IPS-15b (cell line): Measurements from ENCODE around the gene RC3H1.
"Not testable (repeated sequence)": the region's sequence is repeated elsewhere in the genome, so short reads cannot be mapped to it uniquely, and the experiment has no call there.

ENCODE experiments used
- H3K27me3 ChIP-seq: one replicate; pipeline ENCODE4 v1.6.1; 2013; ENCODE audit warnings: low read length; ENCODE audit not compliant: control insufficient read depth, insufficient read depth
- H3K36me3 ChIP-seq: one replicate; pipeline ENCODE4 v1.6.1; 2013; ENCODE audit warnings: low read length; ENCODE audit not compliant: control insufficient read depth, insufficient read depth
- H3K4me1 ChIP-seq: one replicate; pipeline ENCODE4 v1.6.1; 2013; ENCODE audit warnings: mild to moderate bottlenecking, low read length; ENCODE audit not compliant: control insufficient read depth, insufficient read depth
- H3K4me3 ChIP-seq: one replicate; pipeline ENCODE4 v1.5.1; 2013; ENCODE audit warnings: low read depth, low read length
- H3K9ac ChIP-seq: one replicate; pipeline ENCODE4 v1.6.1; 2013; ENCODE audit warnings: low read depth, mild to moderate bottlenecking, low read length
- H3K9me3 ChIP-seq: one replicate; pipeline ENCODE4 v1.6.1; 2013; ENCODE audit warnings: mild to moderate bottlenecking, low read length; ENCODE audit not compliant: control insufficient read depth, insufficient read depth

The RC3H1 gene

DNA sequence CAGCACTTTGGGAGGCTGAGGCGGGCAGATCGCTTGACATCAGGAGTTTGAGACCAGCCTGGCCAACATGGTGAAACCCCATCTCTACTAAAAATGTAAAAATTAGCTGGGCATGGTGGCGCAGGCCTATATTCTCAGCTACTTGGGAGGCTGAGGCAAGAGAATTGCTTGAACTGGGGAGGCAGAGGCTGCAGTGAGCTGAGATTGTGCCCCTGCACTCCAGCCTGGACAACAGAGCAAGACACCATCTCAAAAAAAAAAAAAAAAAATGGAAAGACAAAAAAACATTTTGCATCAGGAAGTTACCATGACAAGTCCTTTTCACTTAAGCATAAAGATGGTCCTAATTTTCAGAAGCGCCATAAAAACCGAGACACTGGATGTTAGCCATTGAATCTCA, 91.6 kb downstream of the RC3H1 start:
- not testable (repeated sequence) for H3K9ac ChIP-seq, H3K36me3 ChIP-seq, H3K9me3 ChIP-seq, H3K27me3 ChIP-seq, H3K4me3 ChIP-seq, H3K4me1 ChIP-seq

DNA sequence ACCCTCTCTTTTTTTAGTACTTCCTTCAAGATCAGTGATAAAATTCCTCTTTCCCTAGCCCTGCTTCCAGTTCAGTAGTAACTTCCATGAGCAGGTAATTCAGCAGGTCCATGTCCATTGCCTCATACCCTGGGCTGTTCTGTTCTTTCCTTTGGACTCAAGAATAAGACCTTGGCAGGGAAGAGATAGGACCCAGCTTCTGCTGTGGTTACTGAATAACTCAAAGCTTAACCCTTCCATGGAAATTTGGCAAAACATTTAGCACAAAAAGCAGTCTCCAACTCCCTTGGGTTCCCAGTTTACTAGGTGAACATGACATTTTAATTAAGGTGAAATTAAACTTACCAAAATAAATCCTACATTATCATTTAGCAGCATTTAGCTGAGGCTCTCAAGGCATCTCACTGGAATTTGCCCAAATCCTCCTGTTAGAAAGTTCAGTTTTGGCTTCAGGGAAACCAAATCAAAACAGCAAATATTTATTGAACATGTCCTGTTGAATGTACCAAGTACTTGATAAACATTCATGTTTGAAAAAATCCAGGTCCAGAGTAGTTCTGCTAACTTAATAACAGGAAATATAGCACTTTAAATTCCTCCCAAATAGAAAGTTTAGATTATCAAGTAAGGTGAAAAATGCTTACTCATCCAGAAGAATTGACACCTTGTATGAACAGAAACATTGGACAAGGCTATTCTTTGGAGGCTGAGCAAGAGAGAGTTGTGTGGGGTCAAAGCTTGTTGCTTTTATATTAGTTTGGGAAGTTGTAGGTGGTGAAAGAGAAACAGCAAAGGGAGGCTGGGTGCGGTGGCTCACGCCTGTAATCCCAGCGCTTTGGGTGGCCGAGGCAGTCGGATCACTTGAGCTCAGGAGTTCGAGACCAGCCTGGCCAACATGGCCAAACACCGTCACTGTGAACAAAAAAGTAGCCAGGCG, 96.6 kb downstream of the RC3H1 start:
- H3K9ac ChIP-seq, result no peak overlapping the region
- H3K9me3 ChIP-seq, result no peaks in the 10 kb centered on the region
- no peaks in the 10 kb centered on the region for H3K36me3 ChIP-seq
- no peaks in the 10 kb centered on the region for H3K27me3 ChIP-seq
- no peak overlapping the region for H3K4me3 ChIP-seq
- no peaks in the 10 kb centered on the region for H3K4me1 ChIP-seq

DNA sequence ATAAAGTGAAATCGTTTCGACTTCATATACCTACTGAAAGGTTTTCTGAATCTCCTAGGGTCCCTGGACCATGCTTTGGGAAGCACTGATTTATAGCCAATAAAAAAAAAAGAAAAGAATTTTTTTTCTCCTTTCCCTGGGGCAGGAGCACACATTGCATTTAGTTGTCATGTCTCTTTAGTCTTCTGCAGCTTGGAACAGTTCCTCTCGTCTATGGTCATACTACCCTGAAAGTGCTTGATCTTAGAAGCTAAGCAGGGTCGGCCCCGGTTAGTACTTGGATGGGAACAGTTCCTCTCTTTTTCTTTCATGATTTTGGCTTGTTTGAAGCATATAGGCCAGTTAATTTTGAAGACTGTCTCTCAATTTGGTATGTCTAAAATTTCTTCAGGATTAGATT, 101.3 kb downstream of the RC3H1 start:
- Histone ChIP-seq H3K4me1 (no peaks in the 10 kb centered on the region), H3K27me3 (no peaks in the 10 kb centered on the region), H3K9me3 (no peaks in the 10 kb centered on the region), H3K9ac (no peak overlapping the region), H3K4me3 (no peak overlapping the region), H3K36me3 (no peaks in the 10 kb centered on the region)

DNA sequence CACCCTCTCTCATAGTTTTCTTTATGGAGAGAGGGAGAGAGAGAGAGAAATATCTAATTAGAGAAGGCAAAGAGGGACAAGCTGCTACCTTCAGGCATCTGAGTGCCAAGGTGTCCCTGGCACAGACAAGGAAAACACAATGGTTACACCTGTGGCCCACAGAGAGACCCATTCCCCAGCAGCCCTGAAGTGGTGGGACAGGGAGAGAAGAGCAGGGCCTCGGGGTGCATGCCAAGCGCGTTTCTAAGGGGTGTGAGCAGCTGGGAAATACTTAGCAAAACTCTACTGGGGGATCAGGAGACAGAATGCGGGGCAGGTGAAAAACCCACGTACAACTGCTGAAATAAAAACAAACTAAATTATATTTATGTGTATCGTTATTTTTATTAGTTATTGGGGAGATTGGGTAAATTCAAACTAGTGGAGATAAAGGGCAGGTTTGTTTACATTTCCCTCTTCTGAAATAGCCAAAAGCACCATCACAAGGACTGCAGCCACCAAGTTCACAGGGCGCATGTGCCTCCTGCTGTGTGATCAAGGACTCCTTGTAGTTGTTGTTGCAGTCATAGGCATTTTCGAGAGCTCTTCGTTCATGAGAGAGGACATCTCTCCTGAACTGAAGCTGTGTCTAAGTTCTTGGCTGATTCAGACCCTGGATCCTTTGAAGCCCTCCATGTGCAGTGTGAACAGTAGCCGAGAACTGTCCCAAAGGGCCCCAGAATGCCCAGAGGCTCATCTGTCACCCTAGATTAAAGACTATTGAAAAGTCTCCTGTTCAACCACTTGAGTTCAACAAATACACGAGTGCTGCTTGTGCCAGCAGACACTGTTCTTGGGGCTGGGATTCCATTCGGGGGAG, 104.3 kb downstream of the RC3H1 start:
- Histone ChIP-seq H3K9me3 (no peaks in the 10 kb centered on the region), H3K27me3 (no peaks in the 10 kb centered on the region), H3K4me3 (no peak overlapping the region), H3K36me3 (no peaks in the 10 kb centered on the region), H3K4me1 (no peaks in the 10 kb centered on the region), H3K9ac (no peak overlapping the region)

DNA sequence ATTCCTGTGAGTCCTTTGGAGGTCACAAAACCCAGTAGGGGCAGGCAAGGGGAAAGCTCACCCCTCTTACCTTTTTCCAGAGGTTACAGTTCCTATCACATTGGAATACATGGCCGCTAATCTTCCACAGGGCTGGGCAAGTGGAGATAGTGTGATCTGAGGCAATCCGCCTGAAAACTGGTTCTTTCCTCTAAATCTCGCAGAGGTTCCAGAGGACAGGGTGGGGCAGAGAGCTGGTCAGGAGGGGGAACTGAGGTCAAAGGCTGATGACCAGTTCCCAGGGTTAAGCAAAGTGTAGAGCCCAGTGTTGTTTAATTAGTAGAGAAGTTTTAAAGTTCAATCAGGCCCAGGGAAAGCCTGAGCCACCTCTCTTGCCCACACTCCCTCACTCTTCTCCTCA, 105.0 kb downstream of the RC3H1 start, which contains the start of gene SERPINC1:
SERPINC1 (minus strand) TSS at position 179 of the 400 bp plus-strand sequence; CDS start at position 111, 68 bp downstream.
- no peaks in the 10 kb centered on the region for H3K27me3 ChIP-seq
- no peak within 1 kb of the TSS for H3K4me3 ChIP-seq
- no peaks in the 10 kb centered on the region for H3K36me3 ChIP-seq
- no peaks in the 10 kb centered on the region for H3K9me3 ChIP-seq
- H3K4me1 ChIP-seq, result no peaks in the 10 kb centered on the region
- H3K9ac ChIP-seq, result no peak within 1 kb of the TSS

DNA sequence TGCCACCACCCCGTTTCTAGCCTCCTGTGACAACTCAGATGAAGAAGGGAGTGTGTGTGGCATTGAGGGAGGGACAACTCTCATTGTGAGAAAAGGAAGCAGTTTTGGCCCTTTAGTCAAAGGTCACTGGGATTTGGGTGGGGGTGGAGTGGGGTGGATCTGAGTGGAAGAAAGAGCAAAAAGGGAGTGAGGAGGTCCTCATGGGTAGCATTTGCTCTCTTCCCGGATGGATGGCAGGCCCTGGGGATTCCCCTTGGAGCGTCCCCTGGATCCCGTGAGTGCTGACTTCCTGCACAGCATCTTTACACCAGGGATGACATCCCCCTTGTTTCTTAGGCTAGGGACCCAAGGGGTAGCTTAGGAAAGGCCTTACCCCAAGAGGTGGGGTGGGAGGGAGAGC, 105.5 kb downstream of the RC3H1 start:
- Histone ChIP-seq H3K36me3 (no peaks in the 10 kb centered on the region), H3K9ac (no peak overlapping the region), H3K4me3 (no peak overlapping the region), H3K27me3 (no peaks in the 10 kb centered on the region), H3K4me1 (no peaks in the 10 kb centered on the region), H3K9me3 (no peaks in the 10 kb centered on the region)

DNA sequence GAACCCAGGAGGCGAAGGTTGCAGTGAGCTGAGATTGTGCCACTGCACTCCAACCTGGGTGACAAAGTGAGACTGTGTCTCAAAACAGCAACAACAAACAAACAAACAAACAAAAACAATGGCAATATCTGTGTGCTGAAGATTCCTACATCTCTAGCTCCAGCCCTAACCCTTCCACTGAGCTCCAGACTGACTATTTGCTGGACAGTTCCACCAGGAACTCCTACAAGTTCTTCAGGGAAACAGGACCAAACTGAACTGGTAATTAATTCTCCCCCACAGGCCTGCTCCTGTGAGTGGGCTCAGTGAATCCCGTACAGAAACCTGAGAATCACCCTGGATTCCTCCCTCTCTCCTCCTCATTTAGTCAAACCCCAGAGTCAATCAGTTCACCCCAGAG, 106.6 kb downstream of the RC3H1 start:
- no peak overlapping the region for H3K9ac ChIP-seq
- no peaks in the 10 kb centered on the region for H3K9me3 ChIP-seq
- H3K4me3 ChIP-seq, result no peak overlapping the region
- H3K27me3 ChIP-seq, result no peaks in the 10 kb centered on the region
- H3K36me3 ChIP-seq, result no peaks in the 10 kb centered on the region
- no peaks in the 10 kb centered on the region for H3K4me1 ChIP-seq

DNA sequence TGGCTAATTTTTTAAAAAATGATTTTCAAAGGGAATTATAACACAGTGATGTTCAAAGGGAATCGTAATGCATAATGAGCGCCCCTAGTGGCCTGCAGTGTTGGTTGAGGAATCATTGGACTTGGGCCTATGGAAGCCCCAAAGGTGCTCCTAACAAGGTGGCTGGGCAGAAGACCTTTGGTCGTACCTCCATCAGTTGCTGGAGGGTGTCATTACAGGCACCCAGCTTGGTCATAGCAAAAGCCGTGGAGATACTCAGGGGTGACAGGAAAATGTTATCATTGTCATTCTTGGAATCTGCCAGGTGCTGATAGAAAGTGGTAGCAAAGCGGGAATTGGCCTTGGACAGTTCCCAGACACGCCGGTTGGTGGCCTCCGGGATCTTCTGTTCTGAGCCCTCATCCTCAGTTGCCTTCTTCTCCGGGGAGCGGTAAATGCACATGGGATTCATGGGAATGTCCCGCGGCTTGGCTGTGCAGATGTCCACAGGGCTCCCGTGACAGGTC, 107.7 kb downstream of the RC3H1 start:
- H3K36me3 ChIP-seq, result no peaks in the 10 kb centered on the region

DNA sequence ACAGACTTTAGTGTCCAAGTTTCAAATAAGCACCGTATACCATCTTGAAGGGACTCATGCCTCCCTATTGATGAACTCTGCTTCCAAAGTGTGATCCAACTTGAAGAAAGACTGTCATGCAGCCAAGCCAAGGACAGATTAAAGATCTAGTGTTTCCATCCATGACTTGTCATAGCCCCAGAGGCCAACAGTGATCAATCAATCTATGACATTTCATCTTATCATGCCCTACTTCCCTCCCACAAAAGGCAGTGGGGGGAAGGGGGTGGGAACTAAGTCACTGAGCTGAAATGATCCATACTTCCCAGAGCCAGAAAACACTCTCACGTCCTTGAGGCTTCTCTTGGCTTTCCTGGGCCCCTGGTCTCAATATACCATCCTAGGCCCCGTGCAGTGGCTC, 109.0 kb downstream of the RC3H1 start:
- no peak overlapping the region for H3K9ac ChIP-seq
- no peaks in the 10 kb centered on the region for H3K27me3 ChIP-seq
- H3K9me3 ChIP-seq, result no peaks in the 10 kb centered on the region
- H3K4me3 ChIP-seq, result no peak overlapping the region
- H3K36me3 ChIP-seq, result no peaks in the 10 kb centered on the region
- no peaks in the 10 kb centered on the region for H3K4me1 ChIP-seq

More for the DNA sequence above, 107.7 kb downstream of the RC3H1 start:
- H3K9ac ChIP-seq, result no peak overlapping the region
- H3K4me1 ChIP-seq, result no peaks in the 10 kb centered on the region
- no peaks in the 10 kb centered on the region for H3K27me3 ChIP-seq
- H3K9me3 ChIP-seq, result no peaks in the 10 kb centered on the region
- no peak overlapping the region for H3K4me3 ChIP-seq

DNA sequence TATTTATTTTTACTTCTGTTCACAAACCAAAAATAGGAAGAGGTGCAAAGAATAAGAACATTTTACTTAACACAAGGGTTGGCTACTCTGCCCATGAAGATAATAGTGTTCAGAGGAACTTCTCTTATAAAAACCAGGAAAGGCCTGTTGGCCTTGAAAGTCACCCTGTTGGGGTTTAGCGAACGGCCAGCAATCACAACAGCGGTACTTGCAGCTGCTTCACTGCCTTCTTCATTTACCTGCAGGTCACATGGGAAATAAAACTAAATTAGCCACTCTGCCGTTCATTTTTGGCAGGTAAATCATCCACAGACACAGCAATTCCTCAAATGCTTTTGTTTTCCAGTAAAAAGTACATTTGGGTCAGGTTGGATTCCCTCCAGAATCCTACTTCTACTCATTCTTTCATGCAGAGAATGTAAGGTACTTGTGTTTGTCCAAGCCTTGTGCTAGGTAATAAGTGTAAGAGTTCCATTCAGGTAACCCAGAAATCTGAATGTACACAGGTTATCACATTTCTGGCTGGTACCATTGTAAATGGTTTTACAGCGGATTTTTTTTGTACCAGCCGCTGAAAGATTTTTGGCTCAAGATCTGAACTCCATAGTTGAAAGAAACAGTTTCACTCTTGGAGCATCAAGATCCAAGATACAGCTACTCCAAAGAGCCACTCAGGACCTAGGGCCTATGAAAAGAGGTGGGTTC, 118.2 kb downstream of the RC3H1 start:
- no peaks in the 10 kb centered on the region for H3K27me3 ChIP-seq
- no peaks in the 10 kb centered on the region for H3K9me3 ChIP-seq
- peaks cover 28% of the 10 kb centered on the region for H3K4me1 ChIP-seq
- no peak overlapping the region for H3K4me3 ChIP-seq
- H3K9ac ChIP-seq, result no peak overlapping the region
- H3K36me3 ChIP-seq, result no peaks in the 10 kb centered on the region

DNA sequence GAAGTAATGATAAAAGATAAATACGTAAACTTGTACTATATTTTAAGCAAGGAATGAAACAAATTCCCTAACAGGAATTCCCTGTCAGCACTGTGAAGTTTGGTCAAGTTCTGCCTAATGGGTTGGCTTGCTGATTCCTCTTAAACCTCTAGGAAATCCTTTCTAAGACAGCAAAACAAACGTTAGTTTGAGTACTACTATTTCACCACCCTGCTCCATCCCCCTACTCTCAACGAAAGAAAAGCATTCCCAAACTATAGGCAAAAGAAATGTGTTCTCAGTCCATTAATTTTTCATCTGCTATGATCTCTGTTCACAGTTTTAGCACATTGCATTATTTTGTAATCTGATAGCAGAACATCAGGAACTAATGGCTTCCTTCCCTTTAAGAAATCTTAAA, 121.2 kb downstream of the RC3H1 start:
- Histone ChIP-seq H3K27me3 (no peaks in the 10 kb centered on the region), H3K9ac (no peak overlapping the region), H3K4me3 (no peak overlapping the region), H3K4me1 (peaks cover 28% of the 10 kb centered on the region), H3K36me3 (no peaks in the 10 kb centered on the region), H3K9me3 (no peaks in the 10 kb centered on the region)
